IMR-90 (cell line): ENCODE measurements around the gene CGREF1.

Experiments
- CEBPB ChIP-seq: IDR thresholded peaks from 2 replicates; pipeline ENCODE4 v1.6.1; 2012; ENCODE audit warnings: low read depth, low read length, improper control_type of control experiment
- ELK1 ChIP-seq: fragments of 150-350 bp; IDR thresholded peaks from 2 replicates; pipeline ENCODE4 v1.6.1; 2016; ENCODE audit warnings: low read depth, mild to moderate bottlenecking, low read length, moderate library complexity, borderline replicate concordance
- FOS ChIP-seq: fragments of 150-350 bp; IDR thresholded peaks from 2 replicates; pipeline ENCODE4 v1.6.1; 2016; ENCODE audit warnings: low read depth, low read length
- MAFK ChIP-seq: IDR thresholded peaks from 2 replicates; pipeline ENCODE4 v1.6.1; 2012; ENCODE audit warnings: low read depth, low read length, improper control_type of control experiment
- MAZ ChIP-seq: IDR thresholded peaks from 2 replicates; pipeline ENCODE4 v1.6.1; 2012; ENCODE audit warnings: low read depth, mild to moderate bottlenecking, low read length, improper control_type of control experiment, moderate library complexity, borderline replicate concordance
- POLR2A ChIP-seq: IDR thresholded peaks from 2 replicates; pipeline ENCODE4 v1.6.1; 2012; ENCODE audit warnings: mild to moderate bottlenecking, low read depth, low read length
- RAD21 ChIP-seq: IDR thresholded peaks from 2 replicates; pipeline ENCODE4 v1.6.1; 2012; ENCODE audit warnings: low read length, improper control_type of control experiment
- RCOR1 ChIP-seq: IDR thresholded peaks from 2 replicates; pipeline ENCODE4 v1.6.1; 2012; ENCODE audit warnings: mild to moderate bottlenecking, low read length, improper control_type of control experiment; ENCODE audit not compliant: insufficient replicate concordance
- RFX5 ChIP-seq: IDR thresholded peaks from 2 replicates; pipeline ENCODE4 v1.8.0; 2012; ENCODE audit warnings: low read depth, mild to moderate bottlenecking, low read length, moderate library complexity
- SMC3 ChIP-seq: fragments of 150-350 bp; IDR thresholded peaks from 2 replicates; pipeline ENCODE4 v1.6.1; 2016; ENCODE audit warnings: low read depth, mild to moderate bottlenecking, antibody characterized with exemption, low read length, moderate library complexity
- TF ChIP-seq, protein P1 (sequence below): conservative IDR thresholded peaks from 2 replicates; pipeline ENCODE4 v1.5.1; 2012; ENCODE audit warnings: mild to moderate bottlenecking, low read depth, low read length, improper control_type of control experiment

GRCh38 chr2:27147935-27148334, 29.0 kb upstream of the CGREF1 start:
- TF ChIP-seq, protein P1, sequence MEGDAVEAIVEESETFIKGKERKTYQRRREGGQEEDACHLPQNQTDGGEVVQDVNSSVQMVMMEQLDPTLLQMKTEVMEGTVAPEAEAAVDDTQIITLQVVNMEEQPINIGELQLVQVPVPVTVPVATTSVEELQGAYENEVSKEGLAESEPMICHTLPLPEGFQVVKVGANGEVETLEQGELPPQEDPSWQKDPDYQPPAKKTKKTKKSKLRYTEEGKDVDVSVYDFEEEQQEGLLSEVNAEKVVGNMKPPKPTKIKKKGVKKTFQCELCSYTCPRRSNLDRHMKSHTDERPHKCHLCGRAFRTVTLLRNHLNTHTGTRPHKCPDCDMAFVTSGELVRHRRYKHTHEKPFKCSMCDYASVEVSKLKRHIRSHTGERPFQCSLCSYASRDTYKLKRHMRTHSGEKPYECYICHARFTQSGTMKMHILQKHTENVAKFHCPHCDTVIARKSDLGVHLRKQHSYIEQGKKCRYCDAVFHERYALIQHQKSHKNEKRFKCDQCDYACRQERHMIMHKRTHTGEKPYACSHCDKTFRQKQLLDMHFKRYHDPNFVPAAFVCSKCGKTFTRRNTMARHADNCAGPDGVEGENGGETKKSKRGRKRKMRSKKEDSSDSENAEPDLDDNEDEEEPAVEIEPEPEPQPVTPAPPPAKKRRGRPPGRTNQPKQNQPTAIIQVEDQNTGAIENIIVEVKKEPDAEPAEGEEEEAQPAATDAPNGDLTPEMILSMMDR = no peak
- TF ChIP-seq RAD21 (no peak), RCOR1 (no peak), MAFK (no peak), FOS (no peak), MAZ (no peak), POLR2A (no peak), SMC3 (no peak), CEBPB (no peak), RFX5 (no peak), ELK1 (no peak)
